Tibial nerve (tissue), 3 donors: ENCODE data around the gene CACNB3.

Experiments used
- POLR2A ChIP-seq, 2 donors: fragments of 450-650 bp; IDR thresholded peaks; one replicate each; pipeline ENCODE4 v1.6.1; 2017; ENCODE audit warnings: antibody characterized with exemption in 2 of 2, mild to moderate bottlenecking in 2 of 2, moderate library complexity in 2 of 2
- TF ChIP-seq, protein P1 (sequence below), 5 experiments: fragments of 200-600 bp in 3 of 5; fragments of 450-650 bp in 2 of 5; sonication (generic) in 3 of 5; IDR thresholded peaks; one replicate each; pipeline ENCODE4 v1.5.1; 2016 to 2019; ENCODE audit warnings: antibody characterized with exemption in 5 of 5, mild to moderate bottlenecking in 3 of 5, moderate library complexity in 2 of 5

DNA sequence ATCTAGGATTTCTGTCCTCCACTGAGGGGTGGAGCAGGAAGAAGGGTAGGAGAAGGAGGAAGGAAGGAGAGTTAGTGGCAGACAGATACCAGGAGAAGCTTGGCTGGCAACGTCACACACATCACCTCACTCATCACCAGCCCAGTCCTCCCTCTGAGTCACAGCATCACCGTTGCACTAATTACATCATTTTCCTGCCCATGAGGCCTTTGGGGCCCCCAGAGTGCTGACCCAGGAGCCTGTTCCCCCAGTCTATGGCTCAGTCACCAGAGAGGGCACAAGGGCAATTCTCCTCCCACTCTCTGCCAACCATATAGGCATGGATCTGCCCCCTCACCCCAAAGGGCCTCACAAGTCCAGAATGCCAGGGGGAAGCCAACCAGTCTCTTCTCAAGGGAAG, 42.8 kb downstream of the CACNB3 start:
- TF ChIP-seq, protein P1, sequence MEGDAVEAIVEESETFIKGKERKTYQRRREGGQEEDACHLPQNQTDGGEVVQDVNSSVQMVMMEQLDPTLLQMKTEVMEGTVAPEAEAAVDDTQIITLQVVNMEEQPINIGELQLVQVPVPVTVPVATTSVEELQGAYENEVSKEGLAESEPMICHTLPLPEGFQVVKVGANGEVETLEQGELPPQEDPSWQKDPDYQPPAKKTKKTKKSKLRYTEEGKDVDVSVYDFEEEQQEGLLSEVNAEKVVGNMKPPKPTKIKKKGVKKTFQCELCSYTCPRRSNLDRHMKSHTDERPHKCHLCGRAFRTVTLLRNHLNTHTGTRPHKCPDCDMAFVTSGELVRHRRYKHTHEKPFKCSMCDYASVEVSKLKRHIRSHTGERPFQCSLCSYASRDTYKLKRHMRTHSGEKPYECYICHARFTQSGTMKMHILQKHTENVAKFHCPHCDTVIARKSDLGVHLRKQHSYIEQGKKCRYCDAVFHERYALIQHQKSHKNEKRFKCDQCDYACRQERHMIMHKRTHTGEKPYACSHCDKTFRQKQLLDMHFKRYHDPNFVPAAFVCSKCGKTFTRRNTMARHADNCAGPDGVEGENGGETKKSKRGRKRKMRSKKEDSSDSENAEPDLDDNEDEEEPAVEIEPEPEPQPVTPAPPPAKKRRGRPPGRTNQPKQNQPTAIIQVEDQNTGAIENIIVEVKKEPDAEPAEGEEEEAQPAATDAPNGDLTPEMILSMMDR (IDR thresholded peaks at IDR 0.05) = no peak
- no peak for TF ChIP-seq POLR2A (IDR thresholded peaks at IDR 0.05)
